ENCODE results near the gene SPOCD1.

The SPOCD1 gene

DNA sequence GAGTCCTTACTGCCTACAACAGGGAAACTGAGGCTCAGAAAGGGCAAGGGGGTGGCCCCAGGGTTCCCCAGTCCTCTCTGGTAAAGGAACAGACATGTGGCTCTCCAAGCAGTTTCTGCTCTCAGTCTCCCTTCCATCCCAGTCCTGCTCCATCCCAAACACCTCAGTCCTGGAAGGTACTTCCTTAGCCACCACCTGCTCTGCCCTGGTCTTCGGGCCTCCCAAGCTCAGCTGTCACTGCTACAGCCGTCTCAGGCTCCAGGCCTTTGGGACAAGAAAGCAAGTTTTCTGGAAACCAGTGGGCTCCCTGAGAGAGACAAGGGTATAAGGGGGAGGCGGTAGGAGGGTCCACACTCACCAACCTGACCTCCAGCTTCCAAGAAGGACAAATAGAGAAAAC lies 28.6 kb downstream of the SPOCD1 start:
- no peak for DNase-seq (ENCODE audit: low read depth)

DNA sequence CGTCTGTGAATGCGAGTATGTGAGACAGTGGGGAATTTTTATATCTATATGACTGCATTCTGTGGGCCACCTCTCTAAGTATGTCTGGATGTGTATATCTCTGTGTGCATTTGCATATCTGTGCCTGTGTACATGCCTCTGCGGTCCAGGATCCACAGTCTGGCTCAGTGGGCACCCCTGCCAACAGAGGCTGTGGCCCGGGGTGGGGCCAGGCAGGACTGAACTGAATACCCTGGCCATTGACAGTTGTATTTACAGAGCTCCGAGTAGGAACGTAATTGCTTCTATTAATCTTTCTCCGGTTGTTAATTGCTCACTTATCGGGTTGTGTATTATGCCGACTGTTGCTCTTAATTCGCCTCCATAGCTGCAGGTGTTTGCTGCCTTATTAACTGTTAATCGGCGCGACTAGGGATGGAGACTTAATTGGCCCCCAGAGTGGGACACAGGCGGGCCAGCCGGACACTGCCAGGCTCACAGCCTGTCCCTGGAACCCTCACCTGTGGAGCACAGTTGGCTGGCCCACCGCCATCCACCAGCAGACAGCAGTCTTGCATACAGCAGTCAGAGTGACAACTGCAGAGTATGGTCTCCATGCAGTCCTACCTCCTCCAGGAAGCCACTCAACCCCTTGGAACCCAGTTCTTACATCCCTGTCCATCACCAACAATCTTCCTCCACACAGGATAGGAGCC lies 29.3 kb downstream of the SPOCD1 start:
- no peak for DNase-seq (ENCODE audit: low read depth)

DNA sequence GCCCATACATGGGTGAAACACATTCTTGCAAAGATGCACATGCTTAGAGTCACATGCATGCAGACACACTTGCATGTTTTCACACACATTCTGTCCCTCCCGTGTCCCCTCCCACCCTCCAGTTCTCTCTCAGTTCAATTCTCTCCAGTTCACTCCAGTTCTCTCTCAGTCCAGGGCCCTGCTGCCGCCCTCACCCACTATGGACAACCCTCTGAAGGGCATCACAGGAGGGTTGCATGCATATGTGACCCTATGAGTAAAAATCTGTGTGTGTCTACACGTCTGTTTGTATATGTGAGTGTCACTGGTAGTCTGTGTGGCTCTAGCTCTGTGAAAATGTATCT lies 29.9 kb downstream of the SPOCD1 start:
- no peak for DNase-seq (ENCODE audit: low read depth)

DNA sequence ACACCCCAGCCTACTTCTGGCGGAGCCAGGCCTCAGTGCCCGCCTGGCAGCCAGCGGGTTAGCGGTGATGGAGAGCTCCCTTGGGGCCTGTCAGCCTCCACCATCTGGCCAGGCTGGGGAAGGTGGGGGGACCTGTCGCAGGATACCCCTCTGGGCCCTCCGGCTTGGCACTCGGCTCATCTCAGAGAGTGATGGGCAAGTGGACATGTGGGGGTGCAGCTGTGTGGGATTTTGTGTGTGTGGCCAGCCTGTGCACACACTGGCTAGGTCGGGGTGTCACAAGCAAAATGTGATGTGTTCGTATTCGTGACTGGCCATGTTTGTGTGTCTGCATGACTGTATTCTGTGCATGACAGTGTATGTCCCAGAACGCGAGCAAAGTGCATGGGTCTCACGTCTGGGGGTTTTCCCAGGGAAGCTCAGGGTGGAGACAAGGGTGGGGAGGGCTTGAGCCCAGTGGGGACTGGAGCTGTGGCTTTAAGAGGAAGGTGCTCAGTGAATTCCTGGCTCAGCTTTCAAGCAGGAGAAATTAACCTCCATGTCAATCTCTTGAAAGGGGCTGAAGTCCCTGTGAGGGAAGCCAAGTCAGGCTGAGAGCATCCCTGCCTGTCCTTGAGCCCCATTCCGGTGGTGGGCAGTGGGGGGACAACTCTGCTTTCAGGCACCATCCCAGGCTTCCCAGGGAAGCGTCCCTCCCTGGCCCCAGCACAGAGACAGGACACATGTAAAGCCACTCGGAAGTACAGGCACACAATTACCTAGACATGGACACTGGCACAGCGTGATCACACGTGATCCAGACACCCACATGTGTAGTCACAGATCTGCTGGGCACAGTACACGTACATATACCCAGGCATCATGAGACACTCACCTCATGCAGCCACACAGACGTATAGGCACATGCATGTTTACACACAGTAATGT lies 30.5 kb downstream of the SPOCD1 start:
- no peak for DNase-seq (ENCODE audit: low read depth)

DNA sequence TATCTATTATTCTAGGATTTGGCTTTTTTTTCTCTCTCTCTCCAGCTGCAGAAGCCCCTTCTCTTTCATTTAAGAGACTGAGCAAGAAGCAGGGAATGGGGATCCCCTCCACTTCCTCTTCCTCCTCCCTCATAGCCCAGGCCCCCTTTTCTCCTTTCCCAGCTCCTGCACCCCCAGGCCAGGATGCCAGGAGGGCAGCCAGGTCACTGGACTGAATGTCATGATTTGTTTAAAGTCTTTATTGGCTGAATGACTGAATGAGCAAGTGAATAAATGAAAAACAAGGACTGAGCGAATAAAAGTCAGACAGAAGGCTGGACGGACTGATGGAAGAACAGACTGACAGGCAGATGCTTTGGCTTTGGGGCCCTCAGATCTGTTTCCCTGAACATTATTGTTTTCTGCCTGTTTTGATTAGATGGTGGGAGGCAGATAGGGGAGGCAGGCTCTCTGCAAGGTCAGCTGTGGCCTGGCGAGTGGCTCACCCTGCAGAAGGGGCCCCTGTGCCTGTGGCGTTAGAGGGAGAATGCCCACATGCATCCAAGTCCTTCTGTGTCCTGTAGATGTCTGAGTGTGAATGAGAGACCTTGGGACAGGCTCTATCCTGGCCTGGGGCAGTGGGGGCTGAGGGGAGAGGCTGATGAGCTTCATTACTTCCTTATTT lies 31.3 kb downstream of the SPOCD1 start:
- no peak for DNase-seq (ENCODE audit: low read depth)

DNA sequence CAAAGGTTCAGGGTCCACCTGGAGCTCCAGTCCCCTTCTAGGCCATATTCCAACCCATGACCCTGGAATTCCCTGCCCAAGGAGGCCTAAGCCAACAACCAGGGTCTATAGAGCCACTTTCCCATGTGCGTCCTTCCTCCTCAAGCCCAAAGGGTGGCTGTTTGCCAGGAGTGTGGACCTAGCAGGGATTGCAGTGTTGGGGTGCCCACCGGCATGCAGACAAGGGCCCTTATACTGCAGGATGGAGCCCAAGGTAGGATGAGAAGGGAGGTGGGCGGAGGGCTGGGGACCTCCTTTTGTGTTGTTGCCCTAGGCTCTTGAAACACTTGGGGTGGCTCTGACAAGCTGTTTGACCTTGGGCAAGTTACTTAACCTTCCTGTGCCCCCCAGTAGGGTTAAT lies 32.0 kb downstream of the SPOCD1 start:
- no peak for DNase-seq (ENCODE audit: low read depth)

DNA sequence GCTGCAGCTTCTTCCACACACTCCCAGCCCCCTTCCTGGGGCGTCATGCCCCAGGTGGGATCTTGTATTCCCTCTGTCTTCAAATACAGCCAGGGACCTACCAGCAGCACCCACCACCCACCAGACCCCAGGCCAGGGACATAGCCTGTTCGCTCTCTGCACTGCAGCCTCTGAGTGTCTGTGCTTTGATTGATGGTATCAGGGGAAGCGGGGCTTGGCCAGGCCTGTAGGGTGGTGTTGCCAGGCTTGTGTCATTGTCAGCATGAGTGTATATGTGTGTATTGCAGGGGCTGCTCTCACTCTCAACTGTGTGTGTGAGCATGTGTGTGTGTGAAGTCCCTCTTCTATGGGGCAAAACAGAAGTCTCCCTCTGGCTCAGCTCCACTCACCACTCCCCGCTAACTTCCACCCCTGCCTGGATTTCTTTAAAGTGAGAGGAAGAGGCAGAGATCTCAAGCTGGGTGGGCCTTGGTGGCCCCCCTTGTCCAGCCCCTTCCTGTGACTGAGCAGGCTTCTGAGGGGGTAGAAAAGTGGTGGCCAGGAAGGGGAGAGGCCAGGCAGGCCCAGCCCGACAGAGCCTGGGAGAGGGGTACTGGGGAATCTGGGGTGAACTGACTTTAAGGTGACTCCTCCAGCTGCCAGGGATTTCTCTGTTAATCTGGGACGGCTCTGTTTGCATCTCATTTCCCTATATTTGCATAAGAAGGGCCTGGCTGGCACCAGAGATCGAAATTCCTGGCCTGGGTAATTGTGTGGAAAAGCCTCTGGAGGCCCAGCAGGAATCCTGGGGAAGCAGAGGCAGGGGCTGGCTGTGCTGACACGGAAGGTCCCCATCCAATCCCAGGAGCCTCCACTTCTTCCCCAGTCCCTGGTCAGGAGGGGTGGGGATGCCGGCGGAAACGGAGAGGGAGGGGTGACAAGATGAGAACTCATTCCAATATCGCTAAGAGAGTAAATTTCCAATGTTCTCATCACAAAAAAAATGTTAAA lies 33.1 kb downstream of the SPOCD1 start:
- DNase-seq (ENCODE audit: low read depth): no peak

DNA sequence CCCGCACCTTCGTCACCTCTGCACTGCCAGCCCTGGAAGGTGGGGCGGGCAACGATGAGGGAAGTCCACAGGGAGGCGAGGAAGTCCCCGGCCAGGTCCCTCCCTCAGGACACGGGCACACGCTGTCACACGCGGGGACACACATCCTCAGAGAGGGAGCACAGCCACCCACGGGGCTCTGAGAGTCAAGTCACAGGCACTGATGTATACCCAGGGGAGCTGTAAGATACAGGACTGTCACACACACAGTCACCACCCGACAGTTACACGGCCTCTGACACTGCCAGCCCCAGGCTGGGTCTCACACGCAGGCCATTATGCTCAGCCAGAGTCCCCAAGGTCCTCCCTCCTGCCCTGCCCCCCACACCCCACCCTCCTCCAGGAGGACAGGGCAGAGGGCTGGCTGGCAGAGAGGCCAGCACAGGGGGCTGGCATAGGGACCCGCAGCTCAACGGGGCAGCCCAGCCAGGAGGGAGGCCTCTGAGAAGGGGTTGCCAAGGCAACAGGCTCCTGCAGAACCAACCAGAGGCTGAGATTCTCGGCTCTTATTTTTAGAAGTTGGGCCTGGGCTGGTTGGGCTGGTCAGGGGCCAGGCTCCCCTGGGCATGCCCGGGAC lies 34.0 kb downstream of the SPOCD1 start:
- no peak for DNase-seq (ENCODE audit: low read depth)

DNA sequence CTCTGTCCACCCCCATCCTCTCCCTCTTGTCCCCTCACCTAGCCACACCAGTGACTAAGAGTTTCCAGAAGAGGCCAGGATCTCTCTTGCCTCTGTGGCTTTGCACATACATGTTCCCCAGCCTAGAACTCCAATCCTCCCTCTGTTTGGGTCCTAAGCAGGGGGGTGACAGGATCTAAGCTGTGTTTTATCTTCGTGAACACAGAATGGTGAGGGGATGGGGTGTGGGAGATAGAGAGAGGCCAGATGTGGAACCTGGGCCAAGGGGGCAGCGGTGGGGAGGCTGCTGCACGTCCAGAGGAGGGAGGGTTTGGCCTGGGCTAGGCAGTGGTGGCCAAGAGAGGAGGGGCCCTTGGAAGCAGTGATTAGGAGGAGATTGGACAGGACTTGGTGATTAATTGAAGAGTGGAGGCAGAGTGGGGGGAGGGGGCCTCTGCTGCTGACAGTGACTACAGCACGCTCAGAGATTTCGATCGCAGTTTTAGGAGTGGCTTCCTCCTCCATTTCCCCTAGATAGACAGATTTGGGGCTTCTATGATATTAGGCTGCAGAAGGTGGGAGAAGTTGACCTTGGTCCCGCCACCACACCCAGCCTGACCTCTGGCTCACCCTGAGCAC lies 34.6 kb downstream of the SPOCD1 start:
- DNase-seq (ENCODE audit: low read depth): no peak

DNA sequence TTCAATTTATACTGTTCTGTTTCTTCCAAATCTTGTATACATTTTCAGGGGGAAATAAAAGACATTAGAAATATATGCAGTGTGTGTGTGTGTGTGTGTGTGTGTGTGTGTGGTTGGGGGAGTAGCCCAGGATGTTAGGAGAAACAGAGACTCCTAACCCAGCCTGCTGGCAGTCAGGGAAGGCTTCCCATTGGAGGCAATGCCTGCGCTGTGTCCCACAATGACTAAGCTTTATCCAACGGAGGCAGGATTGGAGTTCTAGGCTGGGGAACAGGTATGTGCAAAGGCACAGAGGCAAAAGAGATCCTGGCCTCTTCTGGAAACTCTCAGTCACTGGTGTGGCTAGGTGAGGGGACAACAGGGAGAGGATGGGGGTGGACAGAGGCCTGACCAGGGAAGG lies 35.2 kb downstream of the SPOCD1 start:
- no peak for DNase-seq (ENCODE audit: low read depth)

DNA sequence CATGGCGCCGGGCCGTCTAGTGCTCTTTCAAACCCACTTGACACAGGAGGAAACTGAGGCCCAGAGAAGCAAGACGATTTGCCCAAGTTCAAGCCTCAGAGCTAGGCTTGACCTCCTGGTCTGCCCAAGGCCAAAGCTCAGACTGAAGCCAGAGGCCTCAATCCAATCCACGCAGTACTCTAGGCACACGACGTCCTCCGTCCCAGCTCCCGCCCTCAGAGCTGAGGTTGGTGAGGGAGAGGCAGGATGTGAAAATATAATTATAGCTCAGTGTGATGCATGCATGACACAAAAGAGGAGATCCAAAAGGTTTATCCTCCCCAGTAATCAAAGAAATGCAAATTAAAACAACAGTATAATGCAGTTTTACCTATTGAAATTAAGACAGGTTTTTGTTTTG lies 36.1 kb downstream of the SPOCD1 start:
- no peak for DNase-seq (ENCODE audit: low read depth)

DNA sequence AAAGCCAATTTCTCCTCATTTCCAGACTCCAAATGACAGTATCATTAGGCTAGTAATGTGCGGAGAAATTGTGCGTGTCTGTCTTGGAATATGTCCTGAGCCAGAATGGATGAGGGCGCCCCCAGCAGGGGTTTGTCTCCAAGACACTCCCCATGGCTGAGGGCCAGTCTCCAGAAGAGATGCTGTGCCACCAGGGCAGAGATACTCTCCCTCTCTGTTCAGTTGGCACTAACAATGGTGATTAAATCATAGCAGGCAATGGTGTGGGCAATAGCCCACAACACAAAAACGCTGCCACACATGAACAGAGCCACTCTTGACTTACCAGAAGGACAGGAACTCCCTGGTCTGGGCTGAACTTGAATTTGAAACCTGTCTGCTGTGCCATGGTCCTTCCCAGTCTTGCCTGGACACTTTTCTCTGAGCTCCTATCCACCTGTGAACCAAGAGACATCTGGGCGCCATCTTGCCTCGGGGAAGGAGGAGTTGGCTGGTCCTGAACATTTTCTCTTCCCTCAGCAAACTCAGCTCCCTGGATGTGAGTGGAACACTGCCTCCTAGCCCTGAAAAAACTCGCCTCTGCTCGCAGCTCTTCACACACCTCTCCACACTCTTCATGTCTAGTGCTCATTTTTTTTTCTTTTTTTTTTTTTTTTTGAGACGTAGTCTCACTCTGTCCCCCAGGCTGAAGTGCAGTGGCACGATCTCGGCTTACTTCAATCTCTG lies 36.9 kb downstream of the SPOCD1 start:
- no peak for DNase-seq (ENCODE audit: low read depth)

DNA sequence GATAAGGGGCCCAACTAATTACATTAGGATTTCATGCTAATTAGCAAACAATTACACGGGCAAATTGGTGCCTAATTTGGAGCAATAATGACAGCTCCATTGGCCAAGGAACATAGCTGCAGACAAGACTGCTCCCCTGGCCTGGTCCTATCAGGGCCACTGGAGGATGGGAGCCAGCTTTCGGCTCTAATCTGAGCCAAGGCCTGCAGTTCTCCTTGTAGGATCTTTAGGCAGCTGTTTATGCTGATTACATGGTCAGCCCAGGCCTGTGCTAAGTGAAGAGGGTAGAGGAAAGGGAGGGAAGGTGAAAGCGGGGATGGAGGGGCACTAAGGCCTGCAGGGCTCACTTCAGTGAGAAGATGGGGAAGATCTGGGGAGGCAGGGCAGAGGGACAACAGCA lies 39.3 kb downstream of the SPOCD1 start:
- no peak for DNase-seq (ENCODE audit: low read depth)

DNA sequence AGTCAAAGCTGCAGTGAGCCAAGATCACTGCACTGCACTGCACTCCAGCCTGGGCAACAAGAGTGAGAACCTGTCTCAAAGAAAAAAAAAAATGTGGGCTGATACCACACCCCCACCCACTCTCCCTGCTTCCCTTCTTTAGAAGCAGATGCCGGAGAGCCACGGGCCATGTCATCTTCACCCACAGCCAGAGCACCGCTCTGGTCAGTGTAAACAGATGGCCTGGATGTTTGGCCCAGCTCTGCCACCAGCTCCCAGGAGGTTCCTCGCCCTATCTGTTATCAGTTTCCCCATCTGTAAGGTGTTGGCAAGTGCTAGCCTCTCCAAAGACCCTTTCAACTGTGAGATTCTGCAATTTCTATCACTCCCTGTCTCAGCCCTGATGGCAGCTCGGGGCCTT lies 39.8 kb downstream of the SPOCD1 start:
- no peak for DNase-seq (ENCODE audit: low read depth)

DNA sequence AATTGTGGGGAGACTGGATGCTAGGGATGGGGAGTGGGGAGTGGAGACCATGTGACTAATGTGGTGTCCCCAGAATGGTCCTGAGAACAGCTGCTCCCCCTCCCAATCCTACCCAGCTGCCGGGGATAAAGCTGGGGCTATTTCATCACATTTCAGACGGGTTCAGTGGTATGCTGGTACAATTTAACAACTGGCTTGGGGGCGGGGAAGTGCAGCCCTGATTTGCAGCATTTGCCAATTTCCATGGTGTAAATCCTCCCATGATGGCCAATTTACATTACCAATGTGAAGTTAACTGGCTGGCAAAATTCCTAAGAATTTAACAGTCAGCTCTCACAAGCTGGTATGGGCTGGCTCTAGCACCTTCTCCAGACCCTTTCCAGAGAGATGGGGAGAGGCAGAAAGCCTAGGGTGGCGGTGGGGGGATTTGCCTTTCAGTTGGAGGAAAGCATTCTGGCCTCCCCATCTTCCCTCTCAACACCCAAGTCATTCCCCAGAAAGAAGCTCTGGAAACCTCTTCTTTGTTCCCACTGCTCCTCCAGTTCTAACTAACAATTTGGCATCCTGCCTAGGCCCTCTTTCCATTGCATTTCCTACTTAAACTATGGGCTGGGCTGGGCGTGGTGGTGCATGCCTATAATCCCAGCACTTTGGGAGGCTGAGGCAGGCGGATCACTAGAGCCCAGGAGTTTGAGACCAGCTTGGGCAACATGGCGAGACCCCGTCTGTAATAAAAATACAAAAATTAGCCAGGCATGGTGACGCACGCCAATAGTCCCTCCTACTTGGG lies 40.4 kb downstream of the SPOCD1 start:
- DNase-seq (ENCODE audit: low read depth): no peak

DNA sequence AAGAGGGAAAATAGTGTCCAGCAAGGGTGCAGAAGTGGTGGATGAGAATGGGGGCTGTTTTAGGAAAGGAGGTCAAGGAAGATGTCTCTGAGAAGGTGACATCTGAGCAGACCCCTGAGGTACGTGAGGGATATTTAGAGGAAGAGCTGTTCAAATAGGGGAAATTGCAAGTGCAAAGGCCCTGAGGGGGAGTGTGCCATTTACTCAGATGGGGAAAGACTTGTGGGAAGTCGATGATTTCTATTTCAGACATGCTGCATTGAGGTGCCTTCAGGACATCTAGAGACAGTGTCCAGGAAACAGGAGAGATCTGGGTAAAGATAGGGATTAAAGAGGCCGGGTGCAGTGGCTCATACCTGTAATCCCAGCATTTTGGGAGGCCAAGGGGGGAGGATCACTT lies 41.3 kb downstream of the SPOCD1 start:
- DNase-seq (ENCODE audit: low read depth): no peak

DNA sequence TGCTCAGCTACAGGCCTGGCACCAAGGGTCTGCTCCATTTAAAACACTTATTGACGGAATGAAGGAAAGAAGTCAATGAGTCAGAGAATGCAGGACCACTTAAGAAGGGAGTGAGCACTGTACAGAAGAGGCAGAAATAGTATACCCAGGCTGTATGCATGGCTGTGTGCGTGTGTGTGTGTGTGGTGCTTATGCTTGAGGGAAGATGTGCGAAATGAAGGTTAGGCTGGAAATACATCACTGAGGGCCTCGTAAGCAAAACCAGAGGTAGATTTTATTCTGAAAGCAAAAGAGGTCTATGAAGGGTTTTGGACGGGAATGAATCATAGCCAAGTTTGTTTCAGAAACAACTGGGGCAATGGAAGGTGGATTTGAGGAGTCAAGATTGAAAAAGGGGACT lies 42.0 kb downstream of the SPOCD1 start:
- no peak for DNase-seq (ENCODE audit: low read depth)

DNA sequence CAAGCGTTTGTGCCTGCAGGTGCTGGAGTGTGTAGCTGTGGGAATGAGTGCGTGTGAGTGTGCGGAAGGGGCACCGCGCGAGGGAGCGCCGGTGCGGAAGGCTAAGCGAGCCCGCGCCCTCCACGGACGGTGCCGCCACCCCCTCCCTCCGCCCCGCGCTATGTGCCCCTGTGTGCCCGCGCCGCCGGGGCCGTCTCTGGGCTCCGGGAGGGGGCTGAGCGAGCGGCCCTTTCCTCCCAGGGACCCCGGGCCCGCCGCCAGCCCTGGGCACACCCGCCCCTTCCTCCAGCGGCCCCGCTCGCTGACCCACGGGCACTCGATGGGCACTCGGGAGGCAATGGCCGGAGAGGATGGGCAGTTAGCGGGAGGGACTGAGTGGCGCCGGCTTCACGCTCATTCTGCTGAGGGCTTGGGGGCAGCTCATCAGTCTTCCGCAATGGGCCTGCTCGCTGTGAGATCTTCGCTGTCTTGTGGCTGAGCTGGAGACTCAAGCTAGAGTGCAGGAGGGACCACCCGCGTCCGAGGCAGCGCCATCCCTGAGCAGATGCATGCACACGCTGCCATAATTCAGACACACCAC lies 43.1 kb downstream of the SPOCD1 start:
- no peak for DNase-seq (ENCODE audit: low read depth)
